Ammon's horn (tissue), 1 donor: ENCODE measurements around the gene TRNP1.
"Not testable (repeated sequence)": the region's sequence is repeated elsewhere in the genome, so short reads cannot be mapped to it uniquely, and the experiment has no call there.

Experiments
- DNase-seq: peaks from one replicate; pipeline ENCODE4 v3.0.0-alpha.2; 2016; ENCODE audit warnings: low spot score

TRNP1 gene

GRCh38 chr1:26972821-26973220, 20.7 kb upstream of the TRNP1 start:
- no peak for DNase-seq

GRCh38 chr1:26976621-26977510, 16.6 kb upstream of the TRNP1 start:
- DNase-seq, result no peak

GRCh38 chr1:26978901-26979300, 14.6 kb upstream of the TRNP1 start:
- DNase-seq, result no peak

- no peak for DNase-seq
Observed at GRCh38 chr1:26981146-26981846, 12.2 kb upstream of the TRNP1 start.

GRCh38 chr1:26983863-26984262, 9.6 kb upstream of the TRNP1 start:
- no peak for DNase-seq

- no peak for DNase-seq
Observed at GRCh38 chr1:26984291-26984690, 9.2 kb upstream of the TRNP1 start.

GRCh38 chr1:26986658-26987057, 6.8 kb upstream of the TRNP1 start:
- no peak for DNase-seq

- DNase-seq, result not testable (repeated sequence)
Observed at GRCh38 chr1:26989403-26990109, 3.9 kb upstream of the TRNP1 start.

- DNase-seq, result no peak
Observed at GRCh38 chr1:26991310-26992116, 2.0 kb upstream of the TRNP1 start.

- DNase-seq, result no peak
Observed at GRCh38 chr1:26994020-26994786, 711 bp downstream of the TRNP1 start.

- no peak for DNase-seq
Observed at GRCh38 chr1:26994787-26995517, 1.5 kb downstream of the TRNP1 start.

- no peak for DNase-seq
Observed at GRCh38 chr1:26996024-26996423, 2.5 kb downstream of the TRNP1 start.

GRCh38 chr1:26996665-26997064, 3.2 kb downstream of the TRNP1 start:
- DNase-seq, result no peak

- no peak for DNase-seq
Observed at GRCh38 chr1:26998429-26999300, 5.2 kb downstream of the TRNP1 start.

- DNase-seq, result no peak
Observed at GRCh38 chr1:26999440-26999987, 6.0 kb downstream of the TRNP1 start.

- no peak for DNase-seq
Observed at GRCh38 chr1:27000090-27000816, 6.8 kb downstream of the TRNP1 start.

GRCh38 chr1:27000817-27001460, 7.4 kb downstream of the TRNP1 start:
- no peak for DNase-seq
